K562 (cell line): ENCODE results near the gene SOSTDC1. TPM values are rescaled to one million over a fixed set of nuclear protein-coding genes. Genes with fewer than 3 reads are reported as not detected.
A peak's percentile ranks its signal among the peaks of the same experiment; 100 is the strongest.

Experiments
- CCNT2 ChIP-seq: IDR thresholded peaks from 2 replicates; pipeline ENCODE4 v1.6.1; 2011; ENCODE audit warnings: borderline replicate concordance, low read depth, mild to moderate bottlenecking, moderate library complexity, mixed read lengths, low read length; ENCODE audit not compliant: insufficient read length; ENCODE audit errors: extremely low read depth
- FOXJ3 ChIP-seq: sonication (generic); formaldehyde crosslinking; IDR thresholded peaks from 2 replicates; pipeline ENCODE4 v1.4.0; 2020; ENCODE audit warnings: mild to moderate bottlenecking, missing genetic modification reagents
- KDM1A ChIP-seq, 2 experiments: fragments of 450-650 bp; IDR thresholded peaks; 2 replicates each; pipeline ENCODE4 v1.6.1; 2016; ENCODE audit warnings: mild to moderate bottlenecking in 2 of 2
- MCM3 ChIP-seq: fragments of 450-650 bp; IDR thresholded peaks from 2 replicates; pipeline ENCODE4 v1.6.1; 2016
- MEIS2 ChIP-seq: fragments of 450-650 bp; IDR thresholded peaks from 2 replicates; pipeline ENCODE4 v1.6.1; 2014; ENCODE audit warnings: mild to moderate bottlenecking; ENCODE audit not compliant: partially characterized antibody
- MTF1 ChIP-seq: fragments of 250-450 bp; sonication (Bioruptor Pico); IDR thresholded peaks from 2 replicates; pipeline ENCODE4 v1.9.0; 2021; ENCODE audit warnings: moderate library complexity, mild to moderate bottlenecking, inconsistent platforms, borderline replicate concordance
- PCBP1 ChIP-seq: fragments of 200-400 bp; formaldehyde crosslinking; IDR thresholded peaks from 2 replicates; pipeline ENCODE4 v1.6.1; 2018; ENCODE audit warnings: mild to moderate bottlenecking, low read depth, low read length; ENCODE audit not compliant: poor library complexity, severe bottlenecking
- POLR2AphosphoS5 ChIP-seq: IDR thresholded peaks from 2 replicates; pipeline ENCODE4 v1.6.1; 2011; ENCODE audit warnings: mild to moderate bottlenecking, low read depth, low read length, moderate library complexity; ENCODE audit not compliant: control insufficient read depth, insufficient read depth
- POLR2H ChIP-seq: IDR thresholded peaks from 2 replicates; pipeline ENCODE4 v1.6.1; 2016; ENCODE audit warnings: missing genetic modification characterization, low read depth, mild to moderate bottlenecking, control low read depth, missing compliant biosample characterization, moderate library complexity
- RBM22 ChIP-seq: fragments of 200-400 bp; formaldehyde crosslinking; IDR thresholded peaks from 2 replicates; pipeline ENCODE4 v1.6.1; 2018; ENCODE audit warnings: low read length, low read depth; ENCODE audit not compliant: poor library complexity, severe bottlenecking
- SMARCC2 ChIP-seq: fragments of 450-650 bp; IDR thresholded peaks from 2 replicates; pipeline ENCODE4 v1.6.1; 2017; ENCODE audit warnings: antibody characterized with exemption, moderate library complexity, mild to moderate bottlenecking, low read depth
- STAT5B ChIP-seq: fragments of 250-450 bp; sonication (Bioruptor Pico); IDR thresholded peaks from 2 replicates; pipeline ENCODE4 v1.8.0; 2021; ENCODE audit warnings: mild to moderate bottlenecking, inconsistent platforms
- TAF15 ChIP-seq: fragments of 200-400 bp; formaldehyde crosslinking; IDR thresholded peaks from 2 replicates; pipeline ENCODE4 v1.6.1; 2017; ENCODE audit warnings: mild to moderate bottlenecking, low read depth, low read length, moderate library complexity
- TCFL5 ChIP-seq: fragments of 250-450 bp; sonication (Bioruptor Pico); conservative IDR thresholded peaks from 2 replicates; pipeline ENCODE4 v1.6.1; 2021; ENCODE audit warnings: mild to moderate bottlenecking, moderate library complexity, matching md5 sums
- ZFP91 ChIP-seq: sonication (generic); formaldehyde crosslinking; IDR thresholded peaks from 2 replicates; pipeline ENCODE4 v1.8.0; 2022; ENCODE audit warnings: mild to moderate bottlenecking, missing genetic modification reagents
- ZNF174 ChIP-seq: fragments of 250-450 bp; sonication (Bioruptor Pico); IDR thresholded peaks from 2 replicates; pipeline ENCODE4 v1.4.0; 2020; ENCODE audit warnings: mild to moderate bottlenecking
- ZNF253 ChIP-seq: fragments of 250-450 bp; sonication (Bioruptor Pico); conservative IDR thresholded peaks from 2 replicates; pipeline ENCODE4 v1.6.1; 2021; ENCODE audit warnings: mild to moderate bottlenecking
- ZNF449 ChIP-seq: fragments of 250-450 bp; sonication (Bioruptor Pico); IDR thresholded peaks from 2 replicates; pipeline ENCODE4 v1.8.0; 2022; ENCODE audit warnings: moderate library complexity, mild to moderate bottlenecking, inconsistent platforms
- ZNF655 ChIP-seq: fragments of 250-450 bp; sonication (Bioruptor Pico); IDR thresholded peaks from 2 replicates; pipeline ENCODE4 v1.5.0; 2021
- polyA plus RNA-seq, 8 experiments: library from polyadenylated mRNA; depleted of rRNA in 4 of 8; stranded (reverse) in 5 of 8; unstranded in 3 of 8; fragments of >200 nt; fragmentation: Nextera tagmentation in 2 of 8; fragmentation: Illumina TruSeq in 1 of 8; extraction: Ambion mirVana in 2 of 8; extraction: Trizol in 1 of 8; gene quantifications; 2 replicates each; pipeline versions ENCODE4 v1.2.1 to v1.2.3, GENCODE V29; 2011 to 2014; ENCODE audit warnings: inconsistent platforms in 1 of 8, missing spikeins in 1 of 8
- total RNA-seq, 7 experiments: library from RNA; depleted of rRNA in 6 of 7; stranded (reverse); fragments of >200 nt in 6 of 7; fragmentation: Illumina TruSeq in 2 of 7; extraction: Trizol in 2 of 7; gene quantifications; 2 replicates each; pipeline versions ENCODE4 v1.2.1 to v1.2.3, GENCODE V29; 2011 to 2021; ENCODE audit warnings: low replicate concordance in 1 of 7

The SOSTDC1 gene
- total and polyA plus RNA-seq, 9 of the 15 experiments (the other 6 are each of a cell fraction or from before 2014, with no cell fraction given): 8.3 to 48.6 (median 15.9) TPM

GRCh38 chr7:16420649-16421332, 44.7 kb downstream of the SOSTDC1 start (continued):
- TF ChIP-seq ZNF655: no peak
- TF ChIP-seq TCFL5: no peak
- no peak for TF ChIP-seq FOXJ3 (CRISPR knock-in tag)
- TF ChIP-seq POLR2H (tag): peak; percentile 95
- no peak for TF ChIP-seq ZNF174 (CRISPR knock-in tag)
- no peak for TF ChIP-seq MCM3
- TF ChIP-seq MTF1 (CRISPR knock-in tag): no peak
- no peak for TF ChIP-seq ZFP91 (CRISPR knock-in tag)
- TF ChIP-seq POLR2AphosphoS5: peak; percentile 85; the same call in 1 of the 2 replicates
- TF ChIP-seq TAF15: no peak
- TF ChIP-seq STAT5B (CRISPR knock-in tag): no peak
- TF ChIP-seq SMARCC2: no peak
- TF ChIP-seq PCBP1: peak; percentile 49
- peak in 1 of 2 experiments; percentile 55; a peak in 1 of 4 replicates for TF ChIP-seq KDM1A (IDR thresholded peaks at IDR 0.05)
- peak; percentile 35 for TF ChIP-seq CCNT2
- TF ChIP-seq ZNF253 (CRISPR knock-in tag): no peak
- TF ChIP-seq RBM22: peak; percentile 60
- TF ChIP-seq ZNF449 (CRISPR knock-in tag): no peak
- TF ChIP-seq MEIS2: peak; percentile 60
